Vagina (tissue), 2 donors: ENCODE data around the gene MCCC2.

ENCODE experiments used
- CTCF ChIP-seq, 3 experiments: fragments of 450-650 bp in 2 of 3; fragments of 200-600 bp in 1 of 3; sonication (generic) in 1 of 3; IDR thresholded peaks; one replicate each; pipeline ENCODE4 v1.5.1; 2017 to 2019; ENCODE audit warnings: antibody characterized with exemption in 3 of 3, mild to moderate bottlenecking in 2 of 3, moderate library complexity in 2 of 3
- POLR2A ChIP-seq, 2 donors: fragments of 450-650 bp; IDR thresholded peaks; one replicate each; pipeline ENCODE4 v1.6.1; 2017; ENCODE audit warnings: antibody characterized with exemption in 2 of 2, mild to moderate bottlenecking in 2 of 2, moderate library complexity in 2 of 2
- POLR2AphosphoS5 ChIP-seq, 2 donors: sonication (generic); formaldehyde crosslinking; IDR thresholded peaks; one replicate each; pipeline ENCODE4 v1.9.0; 2017; ENCODE audit warnings: antibody characterized with exemption in 2 of 2, mild to moderate bottlenecking in 2 of 2, low read depth in 1 of 2; ENCODE audit not compliant: insufficient read depth in 1 of 2

- no peak for TF ChIP-seq CTCF (IDR thresholded peaks at IDR 0.05)
- TF ChIP-seq POLR2AphosphoS5 (IDR thresholded peaks at IDR 0.05; ENCODE audit: insufficient read depth in 1 of 2, low read depth in 1 of 2) = no peak
- TF ChIP-seq POLR2A (IDR thresholded peaks at IDR 0.05) = no peak
These were observed 106.8 kb downstream of the MCCC2 start for GRCh38 chr5:71693828-71694427.
